Hepatocyte (in vitro differentiated cells): Measurements from ENCODE around the gene CCDC63. TPM values are rescaled to one million over a fixed set of nuclear protein-coding genes. Genes with fewer than 3 reads are reported as not detected.

Source experiments
- DNase-seq: peaks from one replicate; pipeline ENCODE4 v3.0.0-alpha.2; 2016; ENCODE audit warnings: low spot score
- H2AFZ ChIP-seq: fragments of 200-600 bp; sonication (generic); 2 replicates; pipeline ENCODE4 v1.6.0; 2016; ENCODE audit warnings: antibody characterized with exemption, mild to moderate bottlenecking
- H3K27ac ChIP-seq: fragments of 200-600 bp; sonication (generic); 2 replicates; pipeline ENCODE4 v1.5.1; 2016; ENCODE audit warnings: mild to moderate bottlenecking
- H3K27me3 ChIP-seq: fragments of 200-600 bp; sonication (generic); 2 replicates; pipeline ENCODE4 v1.6.1; 2016
- H3K36me3 ChIP-seq: fragments of 200-600 bp; sonication (generic); replicated peaks from 2 replicates; pipeline ENCODE4 v1.5.1; 2016; ENCODE audit warnings: low read depth; ENCODE audit not compliant: insufficient read depth
- H3K4me1 ChIP-seq: fragments of 200-600 bp; sonication (generic); 2 replicates; pipeline ENCODE4 v1.5.1; 2016; ENCODE audit warnings: mild to moderate bottlenecking, moderate library complexity; ENCODE audit not compliant: insufficient read depth
- H3K4me2 ChIP-seq: fragments of 200-600 bp; sonication (generic); 2 replicates; pipeline ENCODE4 v1.6.0; 2016
- H3K4me3 ChIP-seq: fragments of 200-600 bp; sonication (generic); 2 replicates; pipeline ENCODE4 v1.5.1; 2016; ENCODE audit warnings: mild to moderate bottlenecking
- H3K79me2 ChIP-seq: fragments of 200-600 bp; sonication (generic); 2 replicates; pipeline ENCODE4 v1.6.0; 2017; ENCODE audit warnings: mild to moderate bottlenecking
- H3K9me2 ChIP-seq: fragments of 200-600 bp; sonication (generic); replicated peaks from 2 replicates; pipeline ENCODE4 v1.6.0; 2017; ENCODE audit warnings: mild to moderate bottlenecking; ENCODE audit not compliant: insufficient read depth
- H3K9me3 ChIP-seq: fragments of 200-600 bp; sonication (generic); 2 replicates; pipeline ENCODE4 v1.5.1; 2016; ENCODE audit warnings: low read depth, mild to moderate bottlenecking
- H4K20me1 ChIP-seq: fragments of 200-600 bp; sonication (generic); 2 replicates; pipeline ENCODE4 v1.6.0; 2016; ENCODE audit warnings: mild to moderate bottlenecking; ENCODE audit not compliant: insufficient read depth, poor library complexity, severe bottlenecking
- EZH2 ChIP-seq: fragments of 200-600 bp; sonication (generic); IDR thresholded peaks from 2 replicates; pipeline ENCODE4 v1.6.1; 2016; ENCODE audit warnings: antibody characterized with exemption, mild to moderate bottlenecking, borderline replicate concordance
- EZH2phosphoT487 ChIP-seq: fragments of 200-600 bp; sonication (generic); IDR thresholded peaks from one replicate; pipeline ENCODE4 v1.6.1; 2018; ENCODE audit warnings: antibody characterized with exemption, mild to moderate bottlenecking, low read depth, moderate library complexity; ENCODE audit not compliant: unreplicated experiment, severe bottlenecking
- WGBS: methylation state at CpG from one replicate; pipeline ENCODE4 v1.1.6; 2016; ENCODE audit warnings: low lambda C conversion rate; ENCODE audit errors: missing lambda C conversion rate; 5-methylcytosine and 5-hydroxymethylcytosine counted together
- polyA plus RNA-seq: library from polyadenylated mRNA; unstranded; fragments of >200 nt; fragmentation: Nextera tagmentation; extraction: Ambion mirVana; gene quantifications from 2 replicates; pipeline ENCODE4 v1.2.1, GENCODE V29; 2016
- total RNA-seq: library from RNA; depleted of rRNA; stranded (reverse); fragments of >200 nt; gene quantifications from 2 replicates; pipeline ENCODE4 v1.2.3, GENCODE V29; 2014
- TF ChIP-seq, protein P1 (sequence below): fragments of 200-600 bp; sonication (generic); IDR thresholded peaks from 2 replicates; pipeline ENCODE4 v1.5.1; 2016; ENCODE audit warnings: antibody characterized with exemption, mild to moderate bottlenecking; ENCODE audit not compliant: poor library complexity

CCDC63 gene
- total and polyA plus RNA-seq, 2 experiments from 2014 or later: not detected

DNA sequence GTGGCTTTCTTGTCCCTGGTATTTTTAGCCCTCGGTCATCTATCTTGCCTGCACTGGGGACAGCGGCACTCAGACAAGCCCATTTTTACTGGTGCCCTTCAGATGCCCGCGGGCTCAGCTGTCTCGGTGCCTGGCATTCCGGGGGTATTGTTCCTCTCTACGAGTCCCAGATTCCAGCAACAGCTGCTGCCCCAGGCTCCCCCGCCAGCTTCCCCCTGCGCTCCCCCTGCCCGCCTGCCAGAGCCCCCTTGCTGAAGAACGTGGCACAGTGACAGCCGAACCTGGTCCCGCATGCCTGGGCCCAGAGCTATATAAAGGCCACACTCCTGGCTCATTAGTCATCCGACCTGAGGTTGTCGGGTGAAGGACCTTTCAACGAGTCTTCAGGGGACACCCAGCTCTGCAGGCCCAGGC, 84.5 kb downstream of the CCDC63 start:
- Histone ChIP-seq H3K27me3 (peaks cover 7% of the 10 kb centered on the region), H3K79me2 (no peaks in the 10 kb centered on the region), H3K4me1 (no peaks in the 10 kb centered on the region), H3K4me3 (no peak overlapping the region), H3K27ac (no peak overlapping the region), H4K20me1 (no peaks in the 10 kb centered on the region), H3K36me3 (no peaks in the 10 kb centered on the region), H3K4me2 (no peak overlapping the region), H3K9me3 (no peaks in the 10 kb centered on the region), H3K9me2 (no peaks in the 10 kb centered on the region), H2AFZ (no peak overlapping the region)
- no peak for DNase-seq
- TF ChIP-seq, protein P1, sequence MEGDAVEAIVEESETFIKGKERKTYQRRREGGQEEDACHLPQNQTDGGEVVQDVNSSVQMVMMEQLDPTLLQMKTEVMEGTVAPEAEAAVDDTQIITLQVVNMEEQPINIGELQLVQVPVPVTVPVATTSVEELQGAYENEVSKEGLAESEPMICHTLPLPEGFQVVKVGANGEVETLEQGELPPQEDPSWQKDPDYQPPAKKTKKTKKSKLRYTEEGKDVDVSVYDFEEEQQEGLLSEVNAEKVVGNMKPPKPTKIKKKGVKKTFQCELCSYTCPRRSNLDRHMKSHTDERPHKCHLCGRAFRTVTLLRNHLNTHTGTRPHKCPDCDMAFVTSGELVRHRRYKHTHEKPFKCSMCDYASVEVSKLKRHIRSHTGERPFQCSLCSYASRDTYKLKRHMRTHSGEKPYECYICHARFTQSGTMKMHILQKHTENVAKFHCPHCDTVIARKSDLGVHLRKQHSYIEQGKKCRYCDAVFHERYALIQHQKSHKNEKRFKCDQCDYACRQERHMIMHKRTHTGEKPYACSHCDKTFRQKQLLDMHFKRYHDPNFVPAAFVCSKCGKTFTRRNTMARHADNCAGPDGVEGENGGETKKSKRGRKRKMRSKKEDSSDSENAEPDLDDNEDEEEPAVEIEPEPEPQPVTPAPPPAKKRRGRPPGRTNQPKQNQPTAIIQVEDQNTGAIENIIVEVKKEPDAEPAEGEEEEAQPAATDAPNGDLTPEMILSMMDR: no peak
- no peak for TF ChIP-seq EZH2
- no peak for TF ChIP-seq EZH2phosphoT487
- WGBS: 80% methylated on average over 14 of the region's 16 CpGs

DNA sequence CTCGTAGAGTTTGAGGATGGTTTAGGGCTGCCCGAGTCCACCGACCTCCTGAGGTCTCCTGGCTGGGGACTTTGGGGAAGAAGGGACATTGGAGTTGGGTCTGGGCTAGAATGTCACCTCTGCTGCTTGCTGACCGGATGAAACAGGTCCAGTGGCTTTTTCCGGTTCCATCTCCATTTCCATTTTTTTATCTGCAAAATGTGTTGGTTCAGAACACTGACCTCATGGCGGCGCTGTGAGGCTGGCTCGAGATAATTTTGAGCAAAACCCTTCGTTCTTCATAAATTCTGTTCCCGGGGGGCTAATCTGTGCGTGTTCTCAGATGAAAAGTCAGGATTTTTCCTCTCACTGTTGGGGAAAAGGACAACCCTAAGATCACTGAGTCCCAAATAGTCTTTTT, 85.3 kb downstream of the CCDC63 start:
- H4K20me1 ChIP-seq: no peaks in the 10 kb centered on the region
- TF ChIP-seq EZH2phosphoT487: no peak
- TF ChIP-seq, protein P1: peak; percentile 16
- H3K9me3 ChIP-seq: no peaks in the 10 kb centered on the region
- no peak overlapping the region for H3K4me2 ChIP-seq
- no peak overlapping the region for H3K27ac ChIP-seq
- no peak for DNase-seq
- H3K4me3 ChIP-seq: no peak overlapping the region
- peaks cover 7% of the 10 kb centered on the region for H3K27me3 ChIP-seq
- H3K36me3 ChIP-seq: no peaks in the 10 kb centered on the region
- no peaks in the 10 kb centered on the region for H3K9me2 ChIP-seq
- no peaks in the 10 kb centered on the region for H3K79me2 ChIP-seq
- WGBS: 60% methylated on average over 11 of the region's 11 CpGs
- H2AFZ ChIP-seq: no peak overlapping the region
- H3K4me1 ChIP-seq: no peaks in the 10 kb centered on the region

DNA sequence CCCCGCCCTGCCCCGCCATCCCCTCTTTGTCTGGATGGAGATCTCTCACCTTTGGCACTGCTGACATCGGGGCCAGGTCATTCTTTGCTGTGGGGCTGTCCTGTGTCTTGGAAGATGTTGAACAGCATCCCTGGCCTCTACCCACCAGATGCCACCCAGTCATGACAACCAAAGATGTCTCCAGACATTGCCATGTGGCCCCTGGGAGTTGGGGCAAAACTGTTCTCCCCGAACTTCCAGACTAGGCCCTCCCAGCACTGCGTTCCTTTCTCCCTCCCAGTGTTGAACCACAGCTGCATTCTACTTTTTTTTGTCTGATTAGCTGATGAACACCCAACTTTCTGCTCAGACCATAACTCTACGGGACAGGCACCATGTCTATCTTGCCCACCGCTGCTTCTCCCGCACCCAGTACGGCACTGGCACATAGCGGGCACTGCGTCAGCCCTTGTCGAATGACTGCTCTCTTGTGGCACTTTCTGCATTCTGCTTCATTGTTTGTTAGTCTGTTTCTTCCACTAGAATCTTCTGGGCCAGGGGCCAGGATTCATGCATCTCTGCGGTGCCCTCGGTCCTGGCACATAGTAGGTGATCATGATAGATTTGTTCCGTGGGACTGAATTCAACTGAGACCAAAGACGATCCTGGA, 86.7 kb downstream of the CCDC63 start:
- no peak for DNase-seq
- H3K4me2 ChIP-seq: no peak overlapping the region
- H3K36me3 ChIP-seq: no peaks in the 10 kb centered on the region
- H3K4me3 ChIP-seq: no peak overlapping the region
- H4K20me1 ChIP-seq: no peaks in the 10 kb centered on the region
- H3K27ac ChIP-seq: no peak overlapping the region
- H3K4me1 ChIP-seq: peaks cover 3% of the 10 kb centered on the region
- no peaks in the 10 kb centered on the region for H3K79me2 ChIP-seq
- H3K9me3 ChIP-seq: no peaks in the 10 kb centered on the region
- WGBS: 92% methylated on average over 16 of the region's 16 CpGs
- H3K9me2 ChIP-seq: no peaks in the 10 kb centered on the region
- H2AFZ ChIP-seq: no peak overlapping the region
- TF ChIP-seq EZH2 (no peak), EZH2phosphoT487 (no peak)
- TF ChIP-seq, protein P1: no peak
- H3K27me3 ChIP-seq: peaks cover 7% of the 10 kb centered on the region
